Measurements from ENCODE around the gene STAG1.
A peak's percentile ranks its signal among the peaks of the same experiment; 100 is the strongest.

The STAG1 gene

GRCh38 chr3:136658946-136659682, 93.1 kb downstream of the STAG1 start:
- DNase-seq = peak; percentile 11
- Mint-ChIP-seq H3K4me1 (peaks cover 12% of the 10 kb centered on the region), H3K4me3 (no peak overlapping the region), H3K36me3 (ENCODE audit: low read depth) (peaks cover 36% of the 10 kb centered on the region), H3K9me3 (peaks cover 28% of the 10 kb centered on the region), H3K27me3 (ENCODE audit: low read depth, poor library complexity) (no peaks in the 10 kb centered on the region), H3K27ac (peak overlapping the region; percentile 73)
- TF ChIP-seq CTCF (IDR thresholded peaks at IDR 0.05) = no peak

GRCh38 chr3:136657526-136657925, 94.7 kb downstream of the STAG1 start:
- Mint-ChIP-seq H3K27ac (no peak overlapping the region), H3K27me3 (ENCODE audit: low read depth, poor library complexity) (no peaks in the 10 kb centered on the region), H3K9me3 (peaks cover 44% of the 10 kb centered on the region), H3K4me1 (peaks cover 12% of the 10 kb centered on the region), H3K4me3 (no peak overlapping the region), H3K36me3 (ENCODE audit: low read depth) (peaks cover 52% of the 10 kb centered on the region)
- no peak for DNase-seq
- no peak for TF ChIP-seq CTCF (IDR thresholded peaks at IDR 0.05)

DNA sequence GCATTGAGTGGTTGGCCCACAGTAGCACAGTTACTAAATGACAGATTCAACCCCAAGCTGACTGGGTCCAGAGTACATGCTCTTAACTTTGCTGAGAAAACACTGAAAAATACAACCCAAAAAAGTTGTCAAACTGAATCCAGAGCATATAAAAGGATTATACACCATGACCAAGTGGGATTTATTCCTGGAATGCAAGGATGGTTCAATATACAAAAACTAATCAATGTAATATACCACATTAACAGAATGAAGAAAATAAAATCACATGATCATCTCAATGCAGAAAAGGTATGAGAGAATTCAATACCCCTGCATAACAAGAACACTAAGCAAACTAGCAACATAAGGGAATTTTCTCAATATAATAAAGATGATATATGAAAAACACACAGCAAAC, 98.5 kb downstream of the STAG1 start:
- no peak for TF ChIP-seq CTCF (IDR thresholded peaks at IDR 0.05)
- H3K4me3 Mint-ChIP-seq = no peak overlapping the region
- H3K27me3 Mint-ChIP-seq (ENCODE audit: low read depth, poor library complexity) = no peaks in the 10 kb centered on the region
- H3K27ac Mint-ChIP-seq = no peak overlapping the region
- H3K4me1 Mint-ChIP-seq = peaks cover 2% of the 10 kb centered on the region
- peaks cover 51% of the 10 kb centered on the region for H3K9me3 Mint-ChIP-seq
- peaks cover 57% of the 10 kb centered on the region for H3K36me3 Mint-ChIP-seq (ENCODE audit: low read depth)
- no peak for DNase-seq

GRCh38 chr3:136651581-136651980, 100.6 kb downstream of the STAG1 start:
- peaks cover 62% of the 10 kb centered on the region for H3K36me3 Mint-ChIP-seq (ENCODE audit: low read depth)
- H3K27me3 Mint-ChIP-seq (ENCODE audit: low read depth, poor library complexity) = no peaks in the 10 kb centered on the region
- H3K9me3 Mint-ChIP-seq = peaks cover 48% of the 10 kb centered on the region
- DNase-seq = no peak
- H3K4me3 Mint-ChIP-seq = no peak overlapping the region
- TF ChIP-seq CTCF (IDR thresholded peaks at IDR 0.05) = no peak
- no peaks in the 10 kb centered on the region for H3K4me1 Mint-ChIP-seq
- peak overlapping the region; percentile 72 for H3K27ac Mint-ChIP-seq

DNA sequence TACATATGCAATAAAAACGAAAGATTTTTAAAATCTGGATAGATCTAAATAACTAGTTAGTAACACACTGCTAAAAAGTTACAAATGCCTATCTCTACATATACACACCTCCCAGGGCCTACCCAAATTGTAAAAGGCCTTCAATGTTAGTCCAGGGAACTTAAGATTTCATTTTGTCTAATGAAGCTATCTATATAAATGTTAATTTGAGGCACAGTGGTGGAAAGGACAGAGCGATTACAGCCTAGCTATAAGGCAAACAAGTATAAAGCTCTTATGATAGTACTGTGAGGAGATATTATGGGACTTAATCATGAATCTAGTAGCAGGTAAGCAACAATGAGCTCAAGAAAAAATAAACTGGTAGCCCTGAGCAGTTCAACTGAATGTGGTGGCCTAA, 101.7 kb downstream of the STAG1 start:
- Mint-ChIP-seq H3K36me3 (ENCODE audit: low read depth) (peaks cover 51% of the 10 kb centered on the region), H3K4me3 (no peak overlapping the region), H3K9me3 (peaks cover 37% of the 10 kb centered on the region), H3K27me3 (ENCODE audit: low read depth, poor library complexity) (no peaks in the 10 kb centered on the region), H3K27ac (peak overlapping the region; percentile 20), H3K4me1 (no peaks in the 10 kb centered on the region)
- no peak for TF ChIP-seq CTCF (IDR thresholded peaks at IDR 0.05)
- DNase-seq = no peak

GRCh38 chr3:136645915-136646314, 106.3 kb downstream of the STAG1 start:
- H3K9me3 Mint-ChIP-seq = no peaks in the 10 kb centered on the region
- no peak overlapping the region for H3K4me3 Mint-ChIP-seq
- no peaks in the 10 kb centered on the region for H3K4me1 Mint-ChIP-seq
- H3K27ac Mint-ChIP-seq = no peak overlapping the region
- no peak for TF ChIP-seq CTCF (IDR thresholded peaks at IDR 0.05)
- DNase-seq = no peak
- H3K27me3 Mint-ChIP-seq (ENCODE audit: low read depth, poor library complexity) = no peaks in the 10 kb centered on the region
- H3K36me3 Mint-ChIP-seq (ENCODE audit: low read depth) = peaks cover 19% of the 10 kb centered on the region
